Thymus (tissue), 11 donors: ENCODE measurements around the gene TNXB. TPM values are rescaled to one million over a fixed set of nuclear protein-coding genes. Genes with fewer than 3 reads are reported as not detected.
"Not testable (repeated sequence)": the region's sequence is repeated elsewhere in the genome, so short reads cannot be mapped to it uniquely, and the experiment has no call there.

Source experiments
- DNase-seq, 9 donors: peaks; one replicate each; pipeline ENCODE4 v3.0.0-alpha.2; 2013; ENCODE audit warnings: low spot score in 9 of 9, low read depth in 6 of 9, missing footprints in 1 of 9
- H3K27ac ChIP-seq, 2 donors: one replicate each; pipeline ENCODE4 v1.5.1; 2013; ENCODE audit warnings: control low read depth in 1 of 2, low read depth in 1 of 2, low read length in 1 of 2, mild to moderate bottlenecking in 1 of 2, moderate library complexity in 1 of 2
- H3K27me3 ChIP-seq, 2 donors: one replicate each; pipeline ENCODE4 v1.5.1; 2013; ENCODE audit warnings: low read length in 1 of 2; ENCODE audit not compliant: control insufficient read depth in 2 of 2, insufficient read depth in 1 of 2
- H3K36me3 ChIP-seq, 2 donors: one replicate each; pipeline ENCODE4 v1.5.1; 2013; ENCODE audit warnings: low read length in 1 of 2, mild to moderate bottlenecking in 1 of 2, moderate library complexity in 1 of 2; ENCODE audit not compliant: control insufficient read depth in 2 of 2, insufficient read depth in 2 of 2
- H3K4me1 ChIP-seq, 2 donors: one replicate each; pipeline ENCODE4 v1.5.1; 2013; ENCODE audit warnings: low read length in 2 of 2; ENCODE audit not compliant: control insufficient read depth in 2 of 2, insufficient read depth in 2 of 2
- H3K4me3 ChIP-seq, 2 donors: one replicate each; pipeline ENCODE4 v1.5.1; 2013; ENCODE audit warnings: low read length in 2 of 2, control low read depth in 1 of 2, mild to moderate bottlenecking in 1 of 2
- H3K9me3 ChIP-seq, 2 donors: one replicate each; pipeline ENCODE4 v1.5.1; 2013; ENCODE audit warnings: low read length in 1 of 2, mild to moderate bottlenecking in 1 of 2; ENCODE audit not compliant: control insufficient read depth in 2 of 2, insufficient read depth in 1 of 2
- WGBS: extraction: QIAGEN DNeasy Blood & Tissue Kit; methylation state at CpG from one replicate; pipeline ENCODE4 v1.1.7; 2013; 5-methylcytosine and 5-hydroxymethylcytosine counted together
- polyA plus RNA-seq: library from polyadenylated mRNA; stranded (reverse); fragments of 200-250 nt; gene quantifications from one replicate; pipeline ENCODE4 v1.2.3, GENCODE V29; 2013
- total RNA-seq: library from RNA; stranded (reverse); fragments of 120-200 nt; gene quantifications from one replicate; pipeline ENCODE4 v1.2.4, GENCODE V29; 2013
- donor health status: healthy.

TNXB gene
- total and polyA plus RNA-seq, 2 donors: 2.1 to 8.3 TPM

GRCh38 chr6:31996385-31996784, 112.8 kb downstream of the TNXB start:
- H3K36me3 ChIP-seq, H3K4me1 ChIP-seq, H3K27me3 ChIP-seq, DNase-seq, H3K9me3 ChIP-seq, H3K4me3 ChIP-seq, H3K27ac ChIP-seq: not testable (repeated sequence)
- 94% methylated on average over 5 of the region's 6 CpGs for WGBS

- not testable (repeated sequence) for H3K36me3 ChIP-seq, DNase-seq, H3K27me3 ChIP-seq, H3K4me1 ChIP-seq, H3K27ac ChIP-seq, H3K4me3 ChIP-seq, H3K9me3 ChIP-seq
- WGBS: over 99% methylated on average over 8 of the region's 14 CpGs
These were observed 114.7 kb downstream of the TNXB start for GRCh38 chr6:31994421-31994820.

Other genes starting within 250 kb of the TNXB start
- gene NEU1, start 246.5 kb downstream of the TNXB start, total RNA-seq: 20.8 TPM
- gene NEU1, start 246.5 kb downstream of the TNXB start, polyA plus RNA-seq: 21.9 TPM
- gene SLC44A4, start 230.3 kb downstream of the TNXB start, total RNA-seq: 0.42 TPM
- 1.7 TPM for gene SLC44A4, start 230.3 kb downstream of the TNXB start, polyA plus RNA-seq
- gene EHMT2, start 211.6 kb downstream of the TNXB start, total RNA-seq: 35.0 TPM
- 60.1 TPM for gene EHMT2, start 211.6 kb downstream of the TNXB start, polyA plus RNA-seq
- 1.9 TPM for gene ZBTB12, start 207.3 kb downstream of the TNXB start, total RNA-seq
- 2.6 TPM for gene ZBTB12, start 207.3 kb downstream of the TNXB start, polyA plus RNA-seq
- gene C2, start 181.6 kb downstream of the TNXB start, total RNA-seq: 9.0 TPM
- 10.3 TPM for gene C2, start 181.6 kb downstream of the TNXB start, polyA plus RNA-seq
- 17.0 TPM for gene CFB, start 163.2 kb downstream of the TNXB start, total RNA-seq
- gene CFB, start 163.2 kb downstream of the TNXB start, polyA plus RNA-seq: 41.0 TPM
- 62.9 TPM for gene NELFE, start 150.4 kb downstream of the TNXB start, total RNA-seq
- gene NELFE, start 150.4 kb downstream of the TNXB start, polyA plus RNA-seq: 44.5 TPM
- 25.4 TPM for gene SKIC2, start 150.2 kb downstream of the TNXB start, total RNA-seq
- gene SKIC2, start 150.2 kb downstream of the TNXB start, polyA plus RNA-seq: 110 TPM
- 11.8 TPM for gene DXO, start 137.2 kb downstream of the TNXB start, total RNA-seq
- 27.3 TPM for gene DXO, start 137.2 kb downstream of the TNXB start, polyA plus RNA-seq
- gene C4A, start 127.3 kb downstream of the TNXB start, total RNA-seq: 43.2 TPM
- gene C4A, start 127.3 kb downstream of the TNXB start, polyA plus RNA-seq: 206 TPM
- 47.4 TPM for gene C4B, start 94.5 kb downstream of the TNXB start, total RNA-seq
- 262 TPM for gene C4B, start 94.5 kb downstream of the TNXB start, polyA plus RNA-seq
- 0.24 TPM for gene CYP21A2, start 70.9 kb downstream of the TNXB start, total RNA-seq
- 15.7 TPM for gene CYP21A2, start 70.9 kb downstream of the TNXB start, polyA plus RNA-seq
- 16.0 TPM for gene ATF6B, start 18.9 kb upstream of the TNXB start, total RNA-seq
- 49.2 TPM for gene ATF6B, start 18.9 kb upstream of the TNXB start, polyA plus RNA-seq
- gene FKBPL, start 20.9 kb upstream of the TNXB start, total RNA-seq: 6.8 TPM
- 6.0 TPM for gene FKBPL, start 20.9 kb upstream of the TNXB start, polyA plus RNA-seq
- not detected for gene PRRT1, start 42.6 kb upstream of the TNXB start, total RNA-seq
- 6.1 TPM for gene PRRT1, start 42.6 kb upstream of the TNXB start, polyA plus RNA-seq
- 7.6 TPM for gene PPT2, start 44.8 kb upstream of the TNXB start, total RNA-seq
- 9.8 TPM for gene PPT2, start 44.8 kb upstream of the TNXB start, polyA plus RNA-seq
- 10.5 TPM for gene EGFL8, start 55.3 kb upstream of the TNXB start, total RNA-seq
- 31.9 TPM for gene EGFL8, start 55.3 kb upstream of the TNXB start, polyA plus RNA-seq
- gene AGPAT1, start 66.7 kb upstream of the TNXB start, total RNA-seq: 25.2 TPM
- gene AGPAT1, start 66.7 kb upstream of the TNXB start, polyA plus RNA-seq: 32.6 TPM
- 62.8 TPM for gene RNF5, start 69.1 kb upstream of the TNXB start, total RNA-seq
- gene RNF5, start 69.1 kb upstream of the TNXB start, polyA plus RNA-seq: 77.3 TPM
- gene AGER, start 74.9 kb upstream of the TNXB start, total RNA-seq: 8.5 TPM
- gene AGER, start 74.9 kb upstream of the TNXB start, polyA plus RNA-seq: 81.3 TPM
- gene PBX2, start 80.9 kb upstream of the TNXB start, total RNA-seq: 28.1 TPM
- 76.9 TPM for gene PBX2, start 80.9 kb upstream of the TNXB start, polyA plus RNA-seq
- gene GPSM3, start 83.3 kb upstream of the TNXB start, total RNA-seq: 130 TPM
- gene GPSM3, start 83.3 kb upstream of the TNXB start, polyA plus RNA-seq: 146 TPM
- gene NOTCH4, start 114.7 kb upstream of the TNXB start, total RNA-seq: 2.5 TPM
- 32.7 TPM for gene NOTCH4, start 114.7 kb upstream of the TNXB start, polyA plus RNA-seq